HCT116 (cell line): ENCODE data around the gene TSSK6.

Experiments
- CTCF ChIP-seq, 3 experiments: fragments of 200-600 bp in 1 of 3; sonication (generic) in 1 of 3; IDR thresholded peaks in 2 of 3; conservative IDR thresholded peaks in 1 of 3; 2 replicates each; pipeline ENCODE4 v1.5.1; 2012 to 2017; ENCODE audit warnings: low read depth in 2 of 3, low read length in 2 of 3, antibody characterized with exemption in 1 of 3, borderline replicate concordance in 1 of 3, control low read depth in 1 of 3, mild to moderate bottlenecking in 1 of 3, mixed read lengths in 1 of 3, mixed run types in 1 of 3, moderate library complexity in 1 of 3; ENCODE audit not compliant: insufficient read depth in 1 of 3
- FOSL1 ChIP-seq: IDR thresholded peaks from 2 replicates; pipeline ENCODE4 v1.6.1; 2012; ENCODE audit warnings: low read depth
- POLR2AphosphoS5 ChIP-seq: IDR thresholded peaks from 2 replicates; pipeline ENCODE4 v1.6.1; 2011; ENCODE audit warnings: mild to moderate bottlenecking, low read depth, low read length, moderate library complexity
- REST ChIP-seq: IDR thresholded peaks from 2 replicates; pipeline ENCODE4 v1.6.1; 2012; ENCODE audit warnings: low read depth

- TF ChIP-seq POLR2AphosphoS5 (no peak), CTCF (IDR thresholded peaks at IDR 0.05 in 2 of 3, conservative IDR thresholded peaks at IDR 0.05 in 1 of 3; ENCODE audit: borderline replicate concordance in 1 of 3, insufficient read depth in 1 of 3, low read depth in 2 of 3, low read length in 2 of 3) (no peak), FOSL1 (no peak), REST (no peak)
These were observed 46.8 kb upstream of the TSSK6 start for GRCh38 chr19:19561946-19562664.
